Measurements from ENCODE around the gene ADORA2B.
"Not testable (repeated sequence)": the region's sequence is repeated elsewhere in the genome, so short reads cannot be mapped to it uniquely, and the experiment has no call there.

ADORA2B gene

GRCh38 chr17:15944759-15945526, at the start of gene ADORA2B:
ADORA2B (plus strand) TSS chr17:15945130; CDS start chr17:15945249, 119 bp downstream.
- no peak for FAIRE-seq

GRCh38 chr17:15896277-15896676, 48.7 kb upstream of the ADORA2B start:
- no peak for FAIRE-seq

GRCh38 chr17:15896834-15897233, 48.1 kb upstream of the ADORA2B start:
- FAIRE-seq: no peak

- not testable (repeated sequence) for FAIRE-seq
These were observed 45.3 kb upstream of the ADORA2B start for GRCh38 chr17:15899596-15899995.

GRCh38 chr17:15900871-15901270, 44.1 kb upstream of the ADORA2B start:
- FAIRE-seq: no peak

GRCh38 chr17:15905236-15905635, 39.7 kb upstream of the ADORA2B start:
- FAIRE-seq: not testable (repeated sequence)

GRCh38 chr17:15907290-15907689, 37.6 kb upstream of the ADORA2B start:
- FAIRE-seq: no peak

GRCh38 chr17:15908378-15908777, 36.6 kb upstream of the ADORA2B start:
- no peak for FAIRE-seq

- no peak for FAIRE-seq
These were observed 35.4 kb upstream of the ADORA2B start for GRCh38 chr17:15909481-15909991.

GRCh38 chr17:15910791-15911190, 34.1 kb upstream of the ADORA2B start:
- no peak for FAIRE-seq

- not testable (repeated sequence) for FAIRE-seq
These were observed 33.2 kb upstream of the ADORA2B start for GRCh38 chr17:15911701-15912100.

GRCh38 chr17:15912416-15912955, 32.4 kb upstream of the ADORA2B start:
- FAIRE-seq: no peak

GRCh38 chr17:15913826-15914225, 31.1 kb upstream of the ADORA2B start:
- no peak for FAIRE-seq

- FAIRE-seq: no peak
These were observed 30.3 kb upstream of the ADORA2B start for GRCh38 chr17:15914400-15915170.

GRCh38 chr17:15915961-15916360, 29.0 kb upstream of the ADORA2B start:
- FAIRE-seq: no peak

- FAIRE-seq: no peak
These were observed 27.9 kb upstream of the ADORA2B start for GRCh38 chr17:15917021-15917437.

GRCh38 chr17:15917438-15918027, 27.4 kb upstream of the ADORA2B start:
- FAIRE-seq: no peak

- FAIRE-seq: no peak
These were observed 26.7 kb upstream of the ADORA2B start for GRCh38 chr17:15918261-15918660.

GRCh38 chr17:15918661-15919259, 26.2 kb upstream of the ADORA2B start:
- FAIRE-seq: no peak

- FAIRE-seq: no peak
These were observed 25.5 kb upstream of the ADORA2B start for GRCh38 chr17:15919466-15919865.

GRCh38 chr17:15920758-15921239, 24.1 kb upstream of the ADORA2B start:
- no peak for FAIRE-seq

GRCh38 chr17:15921640-15922039, 23.3 kb upstream of the ADORA2B start:
- FAIRE-seq: no peak

GRCh38 chr17:15922586-15922985, 22.3 kb upstream of the ADORA2B start:
- no peak for FAIRE-seq

Measured in G401.6 (cell line).